Skin epidermis (tissue), 12 donors: ENCODE measurements around the gene DDX20.

Source experiments
- H3K27ac ChIP-seq, 21 experiments: fragments of 200-600 bp; sonication (generic) in 11 of 21; one replicate each; pipeline ENCODE4 v1.5.0; 2020; ENCODE audit warnings: mild to moderate bottlenecking in 3 of 21, inconsistent platforms in 2 of 21, moderate library complexity in 2 of 21
- H3K4me3 ChIP-seq, 7 experiments: fragments of 200-600 bp; sonication (generic) in 2 of 7; one replicate each; pipeline ENCODE4 v1.5.0; 2020; ENCODE audit warnings: inconsistent platforms in 2 of 7, mild to moderate bottlenecking in 2 of 7, moderate library complexity in 1 of 7

DDX20 gene

DNA sequence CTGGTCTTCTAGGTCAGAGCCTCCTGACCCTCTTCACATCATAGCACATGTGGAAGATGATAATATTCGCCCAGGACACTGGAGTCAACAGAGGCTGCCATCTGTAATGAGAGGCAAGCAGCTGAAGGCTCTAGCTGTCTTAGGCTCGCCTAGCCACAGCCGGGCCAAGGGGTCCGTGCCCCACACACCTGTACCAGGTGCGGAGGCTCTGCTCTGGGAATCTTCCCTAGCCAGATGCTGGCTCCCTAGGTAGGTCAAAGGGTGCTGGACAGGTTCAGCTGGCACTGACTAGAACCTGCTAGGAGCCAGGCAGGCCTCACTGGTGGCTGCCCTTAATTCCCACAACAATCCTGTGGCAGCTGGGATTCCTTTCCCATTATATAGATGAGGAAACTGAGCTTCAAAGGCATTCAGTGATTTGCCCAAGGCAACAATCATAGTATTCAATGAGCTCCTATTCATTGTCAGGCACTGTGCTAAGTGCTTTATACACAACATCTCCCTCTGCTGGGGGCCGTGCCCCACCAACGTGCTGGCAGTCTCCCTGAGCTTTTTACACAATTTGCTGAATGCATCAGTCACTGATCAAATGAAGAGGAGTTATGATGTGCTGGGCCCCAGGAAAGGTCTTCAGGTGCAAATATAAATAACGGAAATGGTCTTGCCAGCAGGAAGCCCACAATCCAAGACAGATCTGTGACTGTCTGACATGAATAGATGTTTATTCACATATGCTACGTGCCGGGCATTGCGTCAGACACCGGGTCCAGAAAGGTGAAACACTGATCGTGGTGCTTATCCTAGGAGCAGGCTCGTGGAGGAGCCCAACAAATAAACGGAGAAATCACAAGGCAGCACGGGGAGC lies 58.0 kb downstream of the DDX20 start:
- H3K4me3 ChIP-seq, result no peak overlapping the region
- H3K27ac ChIP-seq, result no peak overlapping the region

- Histone ChIP-seq H3K27ac (no peak overlapping the region), H3K4me3 (no peak overlapping the region)
Observed at GRCh38 chr1:111814305-111814628, 58.6 kb downstream of the DDX20 start.

- no peak overlapping the region for H3K27ac ChIP-seq
- no peak overlapping the region for H3K4me3 ChIP-seq
Observed at GRCh38 chr1:111814642-111815041, 58.9 kb downstream of the DDX20 start.
